ENCODE data around the gene PLA2R1. TPM values are rescaled to one million over a fixed set of nuclear protein-coding genes. Genes with fewer than 3 reads are reported as not detected.
A peak's percentile ranks its signal among the peaks of the same experiment; 100 is the strongest.

The PLA2R1 gene
- total and polyA plus RNA-seq, 10 of the 15 experiments (the other 5 are each of a cell fraction or from before 2014, with no cell fraction given) = 0.01 to 0.05 (median 0.02) TPM; not detected in 6

DNA sequence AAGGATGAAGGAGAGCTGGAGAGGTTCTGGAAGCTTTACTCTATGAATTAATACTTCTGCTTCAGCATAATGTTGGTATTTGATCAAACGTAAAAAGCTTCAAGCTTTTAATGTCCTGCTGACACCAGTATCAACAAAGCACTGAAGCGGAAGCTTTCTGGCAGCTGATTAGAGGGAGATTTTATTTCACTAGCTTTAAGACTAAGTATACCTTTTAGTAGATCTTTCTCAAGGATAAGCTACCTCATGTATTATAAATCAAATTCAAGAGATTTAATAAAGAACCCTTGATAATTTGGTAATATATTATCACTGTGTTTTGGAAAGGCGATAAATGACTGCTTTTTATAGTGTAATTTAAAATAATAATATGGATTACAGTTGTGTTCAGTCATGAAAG, 136.4 kb downstream of the PLA2R1 start:
- H4K20me1 ChIP-seq (ENCODE audit: control insufficient read depth, insufficient read depth) = no peaks in the 10 kb centered on the region
- DNase-seq (ENCODE audit: low read depth, low spot score) = no peak
- ATAC-seq = no peak
- in situ Hi-C loops (cut with MboI) (no loop called here), intact Hi-C loops (cut with micrococcal nuclease; ENCODE audit: unreplicated experiment) (no loop called here)
- no peaks in the 10 kb centered on the region for H3K9me3 ChIP-seq (replicated peaks; ENCODE audit: control insufficient read depth, insufficient read depth, low read length)
- ChIA-PET POLR2A (interaction anchor here (0.7 to 46.2 kb wide), 4 partner anchors 11 to 93 kb away, joined by 4 to 840 read pairs (median 4); partner anchors contain the start of gene LY75), CTCF (interaction anchor here (0.8 to 11.6 kb wide), 7 partner anchors 12 to 120 kb away, joined by 3 to 335 read pairs (median 5); partner anchors contain the start of gene LY75), SMC1A (ENCODE audit: uncharacterized antibody, unreplicated experiment) (interaction anchor here (0.6 to 51.7 kb wide), 10 partner anchors 12 to 653 kb away, joined by 3 to 1536 read pairs (median 4); partner anchors contain the start of gene LY75), RAD21 (ENCODE audit: unreplicated experiment) (interaction anchor here (0.6 to 1.6 kb wide), 11 partner anchors 10 to 214 kb away, joined by 3 to 11 read pairs (median 4); partner anchors contain the start of gene MARCHF7)
- no peak for FAIRE-seq
- 80% methylated on average over 3 of the region's 3 CpGs for WGBS (ENCODE audit: insufficient coverage, insufficient replicate concordance, low lambda C conversion rate, missing lambda C conversion rate)
- no peaks in the 10 kb centered on the region for H3K36me3 ChIP-seq (ENCODE audit: control insufficient read depth in 2 of 2, insufficient read depth in 2 of 2, low read length in 1 of 2)
- TF ChIP-seq JUNB (IDR thresholded peaks at IDR 0.05) (0 out of 2 replicates have a peak, but pooled peaks have one; percentile 24), GABPA (IDR thresholded peaks at IDR 0.05; ENCODE audit: low read depth) (no peak)
- H3K9ac ChIP-seq (ENCODE audit: control insufficient read depth, insufficient read depth, low read length) = no peak overlapping the region
- H3K27me3 ChIP-seq (replicated peaks in 1 of 2; ENCODE audit: control insufficient read depth in 2 of 2, insufficient read depth in 2 of 2, low read length in 1 of 2) = no peaks in the 10 kb centered on the region
- peaks cover 20% of the 10 kb centered on the region for H3K4me1 ChIP-seq (ENCODE audit: control insufficient read depth, insufficient read depth, low read length)
- H3K27ac ChIP-seq (ENCODE audit: control insufficient read depth, insufficient read depth) = no peak overlapping the region
- no peak overlapping the region for H3K4me3 ChIP-seq
- no peak overlapping the region for H3K4me2 ChIP-seq (ENCODE audit: control insufficient read depth, insufficient read depth)
- peak overlapping the region; percentile 26 for H2AFZ ChIP-seq (ENCODE audit: control insufficient read depth, low read depth, low read length)
- no TSS peak for BruUV-seq (replicated peaks)
- H3K79me2 ChIP-seq (ENCODE audit: control insufficient read depth, insufficient read depth, low read length) = no peaks in the 10 kb centered on the region

DNA sequence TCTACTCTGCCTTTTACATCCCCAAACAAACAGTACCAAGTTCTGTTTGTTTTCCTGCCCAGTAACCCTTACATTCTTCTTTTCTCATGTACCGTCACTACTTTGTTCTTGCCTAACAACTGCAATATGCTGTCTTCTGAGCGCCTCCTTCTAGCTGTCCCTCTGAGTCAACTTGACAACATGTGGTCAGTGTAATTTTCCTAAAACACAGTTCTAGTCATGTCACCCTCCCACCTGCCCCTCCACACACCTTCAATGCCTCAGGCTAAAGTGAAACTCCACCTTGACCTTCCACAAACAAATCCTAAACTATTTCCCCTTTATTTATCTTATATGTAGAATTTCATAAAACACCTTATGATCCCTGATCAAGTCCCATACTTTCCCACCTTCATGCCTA, 139.9 kb downstream of the PLA2R1 start:
- BruUV-seq (replicated peaks) = no TSS peak
- CTCF ChIA-PET = interaction anchor here (0.6 to 11.6 kb wide), 19 partner anchors 9 to 767 kb away, joined by 3 to 335 read pairs (median 5); partner anchors contain the start of gene LY75
- H3K79me2 ChIP-seq (ENCODE audit: control insufficient read depth, insufficient read depth, low read length) = no peaks in the 10 kb centered on the region
- no peaks in the 10 kb centered on the region for H3K36me3 ChIP-seq (ENCODE audit: control insufficient read depth in 2 of 2, insufficient read depth in 2 of 2, low read length in 1 of 2)
- H3K27ac ChIP-seq (ENCODE audit: control insufficient read depth, insufficient read depth) = peak overlapping the region; percentile 4; the same call in 1 of the 2 replicates
- peak overlapping the region; percentile 56 for H3K4me2 ChIP-seq (ENCODE audit: control insufficient read depth, insufficient read depth)
- no peaks in the 10 kb centered on the region for H3K9me3 ChIP-seq (replicated peaks; ENCODE audit: control insufficient read depth, insufficient read depth, low read length)
- FAIRE-seq (peak; percentile 7), ATAC-seq (peak; percentile 75), DNase-seq (ENCODE audit: low read depth, low spot score) (no peak)
- no peaks in the 10 kb centered on the region for H3K27me3 ChIP-seq (replicated peaks in 1 of 2; ENCODE audit: control insufficient read depth in 2 of 2, insufficient read depth in 2 of 2, low read length in 1 of 2)
- SMC1A ChIA-PET (ENCODE audit: uncharacterized antibody, unreplicated experiment) = interaction anchor here (0.6 to 51.7 kb wide), 7 partner anchors 3 to 395 kb away, joined by 3 to 1536 read pairs (median 4); partner anchors contain the start of gene LY75
- no peak overlapping the region for H3K4me3 ChIP-seq
- peak overlapping the region; percentile 74 for H2AFZ ChIP-seq (ENCODE audit: control insufficient read depth, low read depth, low read length)
- H4K20me1 ChIP-seq (ENCODE audit: control insufficient read depth, insufficient read depth) = no peaks in the 10 kb centered on the region
- in situ Hi-C loops (cut with MboI) (no loop called here), intact Hi-C loops (cut with micrococcal nuclease; ENCODE audit: unreplicated experiment) (loop anchor here (1.0 to 5.0 kb wide), 2 partner anchors 19 to 125 kb away; partner anchors contain the start of gene CD302)
- POLR2A ChIA-PET = interaction anchor here (1.1 to 46.2 kb wide), 2 partner anchors 23 to 45 kb away, joined by 4 to 840 read pairs; partner anchors contain the start of gene LY75
- H3K4me1 ChIP-seq (ENCODE audit: control insufficient read depth, insufficient read depth, low read length) = peaks cover 19% of the 10 kb centered on the region
- WGBS (ENCODE audit: insufficient coverage, insufficient replicate concordance, low lambda C conversion rate, missing lambda C conversion rate) = 3% methylated on average over 2 of the region's 2 CpGs
- H3K9ac ChIP-seq (ENCODE audit: control insufficient read depth, insufficient read depth, low read length) = no peak overlapping the region
- RAD21 ChIA-PET (ENCODE audit: unreplicated experiment) = interaction anchor here (0.8 to 6.9 kb wide), 9 partner anchors 11 to 45 kb away, joined by 3 to 137 read pairs (median 10); partner anchors contain the start of gene LY75
- TF ChIP-seq, protein P1, sequence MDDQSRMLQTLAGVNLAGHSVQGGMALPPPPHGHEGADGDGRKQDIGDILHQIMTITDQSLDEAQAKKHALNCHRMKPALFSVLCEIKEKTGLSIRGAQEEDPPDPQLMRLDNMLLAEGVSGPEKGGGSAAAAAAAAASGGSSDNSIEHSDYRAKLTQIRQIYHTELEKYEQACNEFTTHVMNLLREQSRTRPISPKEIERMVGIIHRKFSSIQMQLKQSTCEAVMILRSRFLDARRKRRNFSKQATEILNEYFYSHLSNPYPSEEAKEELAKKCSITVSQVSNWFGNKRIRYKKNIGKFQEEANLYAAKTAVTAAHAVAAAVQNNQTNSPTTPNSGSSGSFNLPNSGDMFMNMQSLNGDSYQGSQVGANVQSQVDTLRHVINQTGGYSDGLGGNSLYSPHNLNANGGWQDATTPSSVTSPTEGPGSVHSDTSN (IDR thresholded peaks at IDR 0.05; ENCODE audit: insufficient replicate concordance, low read depth, low read length) = no peak
- TF ChIP-seq ZSCAN29 (IDR thresholded peaks at IDR 0.05) (no peak), TCF3 (IDR thresholded peaks at IDR 0.05; ENCODE audit: borderline replicate concordance, insufficient read depth, low read depth, low read length) (no peak), ZNF207 (IDR thresholded peaks at IDR 0.05; ENCODE audit: borderline replicate concordance) (no peak), SPI1 (IDR thresholded peaks at IDR 0.05; ENCODE audit: borderline replicate concordance, insufficient read depth, low read depth, low read length) (no peak), ZNF384 (IDR thresholded peaks at IDR 0.05; ENCODE audit: borderline replicate concordance, low read depth, low read length) (no peak), MEF2B (IDR thresholded peaks at IDR 0.05; ENCODE audit: partially characterized antibody, poor library complexity, severe bottlenecking) (no peak), JUNB (IDR thresholded peaks at IDR 0.05) (peak; percentile 57), RFX5 (IDR thresholded peaks at IDR 0.05; ENCODE audit: low read depth, low read length) (no peak), NFYB (IDR thresholded peaks at IDR 0.05; ENCODE audit: insufficient read depth, low read depth, low read length) (no peak), JUND (IDR thresholded peaks at IDR 0.05; ENCODE audit: low read depth, low read length) (no peak)
- TF ChIP-seq, protein P2, sequence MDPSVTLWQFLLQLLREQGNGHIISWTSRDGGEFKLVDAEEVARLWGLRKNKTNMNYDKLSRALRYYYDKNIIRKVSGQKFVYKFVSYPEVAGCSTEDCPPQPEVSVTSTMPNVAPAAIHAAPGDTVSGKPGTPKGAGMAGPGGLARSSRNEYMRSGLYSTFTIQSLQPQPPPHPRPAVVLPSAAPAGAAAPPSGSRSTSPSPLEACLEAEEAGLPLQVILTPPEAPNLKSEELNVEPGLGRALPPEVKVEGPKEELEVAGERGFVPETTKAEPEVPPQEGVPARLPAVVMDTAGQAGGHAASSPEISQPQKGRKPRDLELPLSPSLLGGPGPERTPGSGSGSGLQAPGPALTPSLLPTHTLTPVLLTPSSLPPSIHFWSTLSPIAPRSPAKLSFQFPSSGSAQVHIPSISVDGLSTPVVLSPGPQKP (IDR thresholded peaks at IDR 0.05; ENCODE audit: low read depth, low read length) = no peak
